Raji (cell line): ENCODE measurements around the gene CDH4.

Source experiments
- POLR2A ChIP-seq: IDR thresholded peaks from 2 replicates; pipeline ENCODE4 v1.6.1; 2011; ENCODE audit warnings: low read depth, low read length, control low read depth; ENCODE audit not compliant: insufficient read depth

CDH4 gene

DNA sequence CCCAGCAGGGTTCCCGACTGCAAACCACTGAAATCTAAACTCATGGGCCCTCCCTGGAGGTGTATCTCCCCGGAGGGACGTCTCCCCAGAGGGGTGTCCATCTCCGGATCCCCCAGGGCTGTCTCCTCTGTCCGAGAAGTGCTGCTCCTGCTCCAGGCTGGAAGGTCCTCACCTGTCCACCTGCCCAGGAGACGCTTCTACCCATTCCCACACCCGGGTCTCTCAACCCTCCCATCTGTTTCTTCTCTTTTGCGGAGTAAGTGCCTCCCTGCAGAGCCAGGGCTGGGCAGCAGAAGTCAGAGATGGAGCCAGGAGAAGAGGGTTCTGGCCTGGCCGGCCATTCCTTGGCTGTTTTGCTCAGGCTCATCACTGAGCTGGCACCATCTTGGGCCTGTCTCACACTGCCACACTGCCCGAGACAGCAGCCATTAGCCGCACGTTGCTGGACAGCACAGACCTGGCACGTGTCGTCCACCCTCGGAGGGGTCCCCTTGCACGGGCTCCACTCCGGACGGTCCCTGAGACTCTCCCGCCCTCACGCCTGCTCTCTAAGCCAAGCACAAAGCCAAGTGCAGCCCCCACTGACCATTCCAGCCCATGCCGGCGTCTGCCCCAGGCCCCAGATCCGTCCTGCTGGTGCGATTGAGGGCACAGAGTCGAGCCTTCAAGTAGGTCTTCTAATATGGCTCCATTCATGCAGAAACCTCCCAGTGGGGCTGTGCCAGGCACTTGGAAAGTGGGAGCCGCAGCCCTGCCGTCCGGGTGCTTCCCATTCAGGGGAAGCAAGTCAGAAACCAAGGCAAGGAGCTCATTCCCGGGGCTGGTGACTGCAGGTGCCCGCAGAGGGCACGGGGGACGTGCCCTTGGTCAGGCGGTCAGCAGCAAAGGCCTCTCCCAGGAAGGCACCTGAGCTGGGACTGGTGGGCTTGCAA, 445.9 kb downstream of the CDH4 start:
- TF ChIP-seq POLR2A = no peak

GRCh38 chr20:61698598-61699494, 446.8 kb downstream of the CDH4 start:
- no peak for TF ChIP-seq POLR2A

DNA sequence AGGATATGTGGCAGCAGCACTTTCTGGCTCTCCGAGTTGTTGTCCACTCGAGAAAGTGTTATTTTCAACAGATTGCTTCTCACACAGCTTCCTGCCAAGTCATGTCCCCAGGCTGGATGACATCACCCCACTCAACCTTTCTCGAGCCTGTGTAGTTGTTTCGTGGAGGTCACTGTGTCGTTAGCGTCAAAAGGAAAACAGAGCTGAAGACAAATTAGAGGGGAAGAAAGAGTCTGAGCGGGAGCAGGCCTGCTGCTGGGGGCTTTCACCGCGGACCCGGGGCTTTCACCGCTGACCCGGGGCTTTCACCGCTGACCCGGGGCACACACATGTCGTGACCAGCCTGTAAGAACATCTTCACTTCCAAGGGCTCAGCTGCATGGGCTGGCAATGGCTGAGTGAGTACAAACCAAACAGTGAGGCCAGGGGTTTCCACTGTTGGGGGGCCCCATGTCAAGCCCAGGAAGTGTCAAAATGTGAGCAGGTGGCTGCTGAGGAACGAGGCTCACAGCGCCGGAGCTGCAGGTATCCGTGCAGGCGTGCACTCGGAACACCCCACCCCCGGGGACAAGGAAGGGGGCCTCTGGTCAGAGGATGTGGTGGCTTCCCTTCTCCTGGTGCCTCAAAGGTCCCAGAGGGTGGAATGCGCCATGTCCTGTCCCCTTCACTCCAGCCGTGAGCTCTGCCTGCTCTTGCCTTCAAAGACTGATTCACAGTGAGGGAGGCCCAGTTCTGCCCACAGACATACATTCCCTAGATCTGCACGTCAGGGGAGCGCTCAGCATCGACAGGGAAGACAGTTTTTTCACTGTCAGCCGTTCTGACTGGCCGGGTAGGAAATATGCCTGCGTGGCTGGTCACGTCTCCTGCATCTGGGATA, 447.7 kb downstream of the CDH4 start:
- TF ChIP-seq POLR2A = no peak

- TF ChIP-seq POLR2A = no peak
Observed at GRCh38 chr20:61700595-61701140, 448.6 kb downstream of the CDH4 start.

GRCh38 chr20:61701401-61701800, 449.3 kb downstream of the CDH4 start:
- TF ChIP-seq POLR2A = no peak

DNA sequence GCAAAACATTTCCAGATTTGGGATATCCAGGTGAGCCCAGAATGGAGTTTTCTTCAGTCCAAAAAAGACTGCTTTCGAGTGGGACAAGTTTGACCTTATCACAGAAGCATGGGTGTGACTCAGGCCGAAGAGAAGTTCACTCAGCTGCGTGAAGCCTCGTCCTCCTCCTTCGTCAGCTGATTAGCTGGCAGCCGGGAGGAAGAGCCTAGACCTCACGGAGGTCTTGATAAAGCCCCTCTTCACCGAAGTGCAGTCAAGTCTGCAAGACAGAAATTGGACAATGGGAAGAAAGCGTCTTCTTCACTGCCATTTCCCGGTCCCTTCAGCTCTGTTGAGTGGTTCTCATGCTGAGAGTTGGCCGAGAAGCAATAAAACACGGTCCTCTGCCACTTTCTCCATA, 449.7 kb downstream of the CDH4 start:
- TF ChIP-seq POLR2A = no peak

DNA sequence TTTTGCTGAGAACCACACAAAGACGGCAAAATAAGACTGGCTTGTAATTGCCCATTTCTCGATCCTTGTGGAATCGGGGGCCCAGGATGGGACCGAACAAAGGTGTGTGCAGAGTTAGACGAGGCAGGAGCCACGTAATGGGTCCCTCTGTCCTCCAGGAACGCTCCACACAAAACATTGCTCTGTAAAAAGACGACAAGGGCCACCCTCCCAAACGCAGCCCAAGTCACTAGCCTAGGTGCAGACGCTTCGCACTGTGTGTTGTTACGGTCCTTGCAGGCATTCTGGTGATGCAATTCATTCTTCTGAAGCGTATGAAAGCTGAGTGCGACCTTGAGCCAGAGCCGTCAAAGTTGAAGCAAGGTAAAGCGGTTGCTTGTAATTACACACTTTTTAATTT, 450.2 kb downstream of the CDH4 start:
- TF ChIP-seq POLR2A = no peak

DNA sequence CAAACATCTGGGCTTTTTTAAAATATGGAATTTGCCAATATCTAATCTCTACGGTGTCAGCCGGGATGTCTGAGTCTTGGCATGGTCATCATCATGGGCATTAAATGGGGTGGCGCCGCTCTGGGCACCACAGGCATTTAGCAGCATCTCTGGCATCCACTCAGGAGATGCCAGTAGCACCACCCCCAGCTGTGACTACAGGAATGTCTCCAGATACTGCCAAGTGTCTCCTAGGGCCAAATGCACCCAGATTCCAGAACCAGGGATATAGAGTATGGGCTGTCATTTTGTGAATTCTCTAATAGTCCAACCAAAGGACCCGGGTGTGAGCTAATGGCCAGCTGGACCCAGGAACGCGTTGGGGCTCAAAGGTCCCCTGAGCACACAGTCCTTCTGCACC, 452.6 kb downstream of the CDH4 start:
- TF ChIP-seq POLR2A = no peak

GRCh38 chr20:61705386-61706258, 453.6 kb downstream of the CDH4 start:
- no peak for TF ChIP-seq POLR2A

DNA sequence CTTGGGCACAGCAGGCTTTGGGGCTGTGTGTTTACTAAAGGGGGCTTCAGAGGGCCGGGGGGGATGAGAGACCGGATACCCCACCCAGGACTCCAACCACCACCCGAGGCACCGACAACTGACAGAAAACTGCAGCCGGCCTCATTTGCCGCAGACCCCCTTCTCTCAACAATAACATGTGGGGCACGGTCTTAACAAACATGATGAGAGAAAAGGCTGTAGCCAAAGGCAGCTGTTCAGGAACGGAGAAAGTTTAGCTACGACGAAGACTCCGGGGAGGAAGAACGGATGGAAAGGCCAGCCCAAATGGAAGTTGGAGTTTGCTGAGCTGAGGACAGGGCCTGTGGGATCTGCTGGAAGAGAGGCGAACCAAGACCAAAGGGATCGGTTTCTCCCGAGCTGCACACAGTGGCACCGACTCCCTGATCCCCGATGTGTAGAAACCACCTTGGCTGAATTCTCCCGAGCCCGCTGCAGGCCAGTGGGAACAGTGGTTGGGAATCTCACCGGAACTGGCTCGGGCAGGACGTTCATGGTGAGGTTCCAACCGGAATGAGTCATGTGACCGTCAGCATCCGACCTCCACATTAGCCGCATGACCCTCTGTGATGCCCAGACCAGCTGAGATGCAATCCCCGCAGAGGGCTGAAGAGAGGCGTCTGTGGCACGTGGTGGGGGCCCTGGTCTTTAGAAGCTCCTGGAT, 454.3 kb downstream of the CDH4 start:
- TF ChIP-seq POLR2A = no peak

DNA sequence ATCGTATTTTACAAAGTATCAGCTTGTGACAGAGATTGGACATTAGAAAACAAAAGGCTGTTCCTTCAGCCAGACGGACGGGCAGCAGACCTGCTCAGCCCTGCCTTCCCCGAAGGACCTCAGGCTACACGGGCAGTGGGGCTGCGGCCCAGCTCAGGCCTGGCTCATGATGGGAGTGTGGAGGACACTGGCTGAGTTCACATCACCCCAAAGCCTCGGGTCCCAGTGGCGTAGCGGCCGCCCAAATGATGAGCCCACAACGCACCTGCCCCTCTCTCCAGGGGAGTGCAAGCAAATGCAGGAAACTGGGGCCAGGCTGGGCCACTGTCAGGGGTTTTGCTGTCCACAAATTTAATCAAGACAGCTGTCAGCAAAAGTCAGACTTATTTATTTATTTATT, 456.8 kb downstream of the CDH4 start:
- no peak for TF ChIP-seq POLR2A

DNA sequence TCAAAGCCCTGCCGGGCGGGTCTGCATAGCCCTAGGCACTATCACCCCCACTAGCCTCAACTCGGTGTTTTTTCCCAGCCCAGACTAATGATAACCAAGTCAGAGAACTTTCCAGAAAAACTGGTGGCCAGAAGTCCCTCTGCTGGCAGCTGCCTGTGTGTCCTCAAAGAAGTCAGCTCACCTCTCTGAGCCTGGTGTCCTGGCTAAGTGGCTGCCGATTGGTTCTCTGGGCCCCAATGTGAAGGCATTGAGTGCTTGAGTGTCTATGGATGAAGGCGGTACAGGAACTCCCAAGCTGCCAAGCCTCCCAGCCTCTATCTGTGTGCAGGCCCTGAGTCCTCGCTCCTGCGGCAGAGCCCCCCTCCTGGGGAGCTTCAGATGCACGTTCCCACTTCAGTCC, 458.0 kb downstream of the CDH4 start:
- TF ChIP-seq POLR2A = no peak

DNA sequence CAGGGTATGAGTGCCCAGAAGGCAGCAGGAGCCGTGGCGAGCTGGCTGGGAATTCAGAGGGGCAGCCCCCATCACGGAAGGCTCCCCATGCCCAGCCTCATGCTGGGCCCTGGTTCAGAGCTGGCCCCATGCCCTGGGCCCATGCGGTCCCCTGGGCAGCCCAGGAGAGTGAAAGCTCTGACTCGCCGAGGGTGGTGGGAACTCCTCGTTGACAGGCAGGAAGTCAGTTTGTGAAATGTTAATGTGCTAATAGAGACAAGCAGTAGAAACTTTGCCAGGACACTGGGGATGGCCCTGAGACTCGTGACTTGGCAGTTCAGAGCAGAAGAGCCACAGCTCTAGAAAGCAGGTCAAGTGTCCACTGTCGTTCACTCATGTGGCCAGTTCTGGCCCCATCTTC, 460.6 kb downstream of the CDH4 start:
- no peak for TF ChIP-seq POLR2A
